Testis (tissue), 3 donors: ENCODE measurements around the gene HGF. TPM values are rescaled to one million over a fixed set of nuclear protein-coding genes. Genes with fewer than 3 reads are reported as not detected.

ENCODE experiments used
- DNase-seq: peaks from one replicate; pipeline ENCODE4 v3.0.0-alpha.2; 2019
- H3K27ac ChIP-seq, 2 donors: fragments of 200-600 bp; sonication (generic); one replicate each; pipeline ENCODE4 v1.5.1; 2019
- H3K27me3 ChIP-seq: fragments of 200-600 bp; sonication (generic); one replicate; pipeline ENCODE4 v1.5.1; 2019
- H3K36me3 ChIP-seq: fragments of 200-600 bp; sonication (generic); one replicate; pipeline ENCODE4 v1.5.1; 2017; ENCODE audit warnings: low read depth; ENCODE audit errors: missing control alignments
- H3K4me1 ChIP-seq: fragments of 200-600 bp; sonication (generic); one replicate; pipeline ENCODE4 v1.5.1; 2019
- H3K4me3 ChIP-seq, 2 donors: fragments of 200-600 bp; sonication (generic); one replicate each; pipeline ENCODE4 v1.5.1; 2017 to 2019
- H3K9me3 ChIP-seq: fragments of 200-600 bp; sonication (generic); one replicate; pipeline ENCODE4 v1.5.1; 2017
- POLR2A ChIP-seq: fragments of 450-650 bp; IDR thresholded peaks from one replicate; pipeline ENCODE4 v1.6.1; 2017; ENCODE audit warnings: antibody characterized with exemption, mild to moderate bottlenecking, moderate library complexity
- WGBS, 2 donors: methylation state at CpG; one replicate each; pipeline ENCODE4 v1.1.5; 2018; 5-methylcytosine and 5-hydroxymethylcytosine counted together
- intact Hi-C: fragments of 100-400 bp; cut with DNase I; formaldehyde crosslinking; loops from one replicate; pipeline ENCODE4 v1.15.1; 2023; ENCODE audit warnings: low total_unique reads
- polyA plus RNA-seq: library from polyadenylated mRNA; stranded (reverse); fragments of 350-450 nt; fragmentation: Illumina TruSeq; extraction: RNeasy Lipid Tissue Mini Kit (QIAGEN cat#74804); gene quantifications from one replicate; pipeline ENCODE4 v1.2.3, GENCODE V29; 2014; ENCODE audit warnings: low read depth, low replicate concordance; ENCODE audit not compliant: insufficient read depth
- total RNA-seq, 2 donors: library from RNA; depleted of rRNA; stranded (reverse); fragments of >200 nt; gene quantifications; one replicate each; pipeline ENCODE4 v1.2.3, GENCODE V29; 2016
- TF ChIP-seq, protein P1 (sequence below), 3 experiments: fragments of 450-650 bp in 2 of 3; fragments of 200-600 bp in 1 of 3; sonication (generic) in 1 of 3; IDR thresholded peaks; one replicate each; pipeline ENCODE4 v1.5.1; 2016 to 2019; ENCODE audit warnings: antibody characterized with exemption in 3 of 3, mild to moderate bottlenecking in 2 of 3, moderate library complexity in 1 of 3

HGF gene
- total and polyA plus RNA-seq, 3 donors from 2014 or later: 3.1 to 5.0 (median 3.4) TPM

DNA sequence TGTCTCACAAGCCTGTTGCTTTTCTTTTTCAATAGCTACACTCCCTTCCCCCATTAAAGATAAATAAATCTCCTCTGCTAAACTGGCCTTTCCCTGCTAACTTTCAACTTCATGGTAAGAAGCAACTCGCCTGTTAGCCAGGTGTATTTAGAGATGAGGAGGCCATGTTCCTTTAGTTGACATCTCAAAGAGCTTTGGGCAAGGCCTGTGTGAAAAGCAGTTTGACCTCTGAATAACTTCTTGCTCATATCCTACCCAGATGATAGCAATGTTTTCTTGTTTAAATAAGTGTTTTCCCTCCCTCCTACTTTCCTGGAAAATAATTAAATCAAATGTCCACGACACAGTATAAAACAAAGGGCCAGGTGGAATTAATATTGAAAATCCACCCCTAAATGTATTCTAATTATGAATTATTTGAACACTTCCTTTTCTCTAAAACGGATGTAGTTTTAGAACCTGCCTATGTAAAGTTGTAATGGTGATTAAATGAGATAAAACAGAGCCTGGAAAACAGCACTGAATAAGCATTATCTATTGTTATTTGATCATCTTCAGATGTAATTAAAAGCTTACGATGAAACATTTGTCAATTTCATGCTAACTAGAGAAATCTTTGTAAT, 78.5 kb downstream of the HGF start:
- Histone ChIP-seq H3K36me3 (no peaks in the 10 kb centered on the region), H3K9me3 (no peaks in the 10 kb centered on the region), H3K27me3 (no peaks in the 10 kb centered on the region), H3K27ac (no peak overlapping the region), H3K4me1 (no peaks in the 10 kb centered on the region), H3K4me3 (no peak overlapping the region)
- intact Hi-C loops: no loop called here
- TF ChIP-seq, protein P1, sequence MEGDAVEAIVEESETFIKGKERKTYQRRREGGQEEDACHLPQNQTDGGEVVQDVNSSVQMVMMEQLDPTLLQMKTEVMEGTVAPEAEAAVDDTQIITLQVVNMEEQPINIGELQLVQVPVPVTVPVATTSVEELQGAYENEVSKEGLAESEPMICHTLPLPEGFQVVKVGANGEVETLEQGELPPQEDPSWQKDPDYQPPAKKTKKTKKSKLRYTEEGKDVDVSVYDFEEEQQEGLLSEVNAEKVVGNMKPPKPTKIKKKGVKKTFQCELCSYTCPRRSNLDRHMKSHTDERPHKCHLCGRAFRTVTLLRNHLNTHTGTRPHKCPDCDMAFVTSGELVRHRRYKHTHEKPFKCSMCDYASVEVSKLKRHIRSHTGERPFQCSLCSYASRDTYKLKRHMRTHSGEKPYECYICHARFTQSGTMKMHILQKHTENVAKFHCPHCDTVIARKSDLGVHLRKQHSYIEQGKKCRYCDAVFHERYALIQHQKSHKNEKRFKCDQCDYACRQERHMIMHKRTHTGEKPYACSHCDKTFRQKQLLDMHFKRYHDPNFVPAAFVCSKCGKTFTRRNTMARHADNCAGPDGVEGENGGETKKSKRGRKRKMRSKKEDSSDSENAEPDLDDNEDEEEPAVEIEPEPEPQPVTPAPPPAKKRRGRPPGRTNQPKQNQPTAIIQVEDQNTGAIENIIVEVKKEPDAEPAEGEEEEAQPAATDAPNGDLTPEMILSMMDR (IDR thresholded peaks at IDR 0.05): no peak
- TF ChIP-seq POLR2A: no peak
- no peak for DNase-seq
- 71 to 82% methylated on average over 4 of the region's 4 CpGs for WGBS, 2 donors

DNA sequence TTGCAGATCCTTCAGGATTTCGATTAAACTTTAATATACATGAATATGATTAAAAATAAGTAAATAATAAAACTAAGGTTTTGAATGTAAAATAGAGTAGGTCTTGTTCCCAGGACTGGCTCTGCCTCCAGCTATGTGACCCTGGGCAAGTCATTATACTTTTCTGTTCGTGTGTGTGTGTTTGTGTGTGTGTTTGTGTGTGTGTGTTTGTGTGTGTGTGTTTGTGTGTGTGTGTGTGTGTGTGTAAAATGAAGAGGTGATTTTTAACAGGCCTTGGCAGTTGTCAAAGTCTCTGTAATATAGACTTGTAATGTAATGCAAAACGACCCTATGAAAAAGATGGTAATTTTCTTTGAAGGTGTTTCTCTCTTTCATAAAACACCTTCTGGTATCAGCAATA, 79.2 kb downstream of the HGF start:
- no peaks in the 10 kb centered on the region for H3K9me3 ChIP-seq
- 56 to 74% methylated on average over 3 of the region's 3 CpGs for WGBS, 2 donors
- no peaks in the 10 kb centered on the region for H3K27me3 ChIP-seq
- TF ChIP-seq, protein P1 (IDR thresholded peaks at IDR 0.05): no peak
- TF ChIP-seq POLR2A: no peak
- intact Hi-C loops: no loop called here
- H3K27ac ChIP-seq: no peak overlapping the region
- no peaks in the 10 kb centered on the region for H3K36me3 ChIP-seq
- H3K4me3 ChIP-seq: no peak overlapping the region
- no peak for DNase-seq
- H3K4me1 ChIP-seq: no peaks in the 10 kb centered on the region

DNA sequence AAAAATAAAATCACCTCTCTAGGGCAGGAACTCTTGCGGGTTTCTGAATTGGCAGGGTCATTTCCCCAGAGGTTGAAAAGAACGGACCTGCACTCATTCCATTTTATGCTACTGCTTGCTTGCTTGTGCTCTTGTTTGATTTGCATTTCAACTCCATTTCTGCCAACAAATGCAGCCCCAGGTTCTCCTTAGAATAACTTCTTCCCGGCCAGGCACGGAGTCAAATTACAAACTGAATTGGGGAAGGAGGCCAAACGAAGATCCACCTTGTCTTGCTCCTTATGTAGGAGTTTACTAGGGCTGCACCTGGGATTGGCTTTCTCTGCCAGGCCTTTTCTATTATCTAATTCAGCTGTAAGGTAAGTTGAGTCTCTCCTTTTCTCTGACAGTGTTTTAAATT, 79.6 kb downstream of the HGF start:
- intact Hi-C loops: no loop called here

DNA sequence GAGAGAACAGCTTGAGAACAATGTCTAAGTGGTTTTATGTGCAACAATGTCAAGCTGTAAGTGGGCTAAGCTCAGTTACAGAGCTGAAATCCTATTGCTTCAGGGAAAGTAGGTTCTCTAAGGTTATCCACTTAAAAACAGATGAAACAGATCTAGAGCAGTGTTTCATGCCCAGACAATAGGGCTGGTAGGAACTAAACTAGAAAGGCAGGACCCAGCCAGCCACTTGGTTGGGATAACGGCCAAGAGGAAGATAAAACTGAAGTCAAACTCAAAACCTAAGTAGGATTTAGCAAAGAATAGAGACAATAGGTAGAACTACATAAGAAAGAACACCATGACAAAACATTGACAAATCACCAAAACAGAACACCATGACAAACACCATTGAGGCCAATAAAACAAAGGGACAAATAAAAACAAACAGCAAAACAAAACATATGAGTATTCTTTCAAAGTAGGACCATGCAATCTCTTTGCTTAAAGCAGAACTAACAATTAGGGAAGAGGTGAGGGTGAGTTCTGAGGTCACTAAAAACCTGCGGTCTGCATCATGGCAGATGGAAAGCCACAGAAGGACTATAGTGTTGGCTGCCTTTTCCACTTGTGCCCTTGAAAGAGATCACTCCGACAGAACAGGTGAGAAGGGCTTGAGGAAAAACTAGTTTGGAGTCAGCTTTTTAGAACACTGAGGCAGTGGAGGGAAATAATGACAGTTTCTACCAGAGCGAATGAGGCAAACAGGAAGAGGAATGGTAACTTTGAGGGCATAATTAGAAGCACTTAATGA, 81.0 kb downstream of the HGF start:
- no peak for TF ChIP-seq POLR2A
- TF ChIP-seq, protein P1 (IDR thresholded peaks at IDR 0.05): no peak
- no peak for DNase-seq
- WGBS, 2 donors: 85 to 88% methylated on average over 4 of the region's 4 CpGs
- no peaks in the 10 kb centered on the region for H3K36me3 ChIP-seq
- intact Hi-C loops: no loop called here
- H3K27me3 ChIP-seq: no peaks in the 10 kb centered on the region
- no peak overlapping the region for H3K4me3 ChIP-seq
- H3K9me3 ChIP-seq: no peaks in the 10 kb centered on the region
- H3K4me1 ChIP-seq: no peaks in the 10 kb centered on the region
- no peak overlapping the region for H3K27ac ChIP-seq

More for the DNA sequence above, 79.6 kb downstream of the HGF start:
- Histone ChIP-seq H3K4me1 (no peaks in the 10 kb centered on the region), H3K27me3 (no peaks in the 10 kb centered on the region), H3K27ac (no peak overlapping the region), H3K4me3 (no peak overlapping the region), H3K36me3 (no peaks in the 10 kb centered on the region), H3K9me3 (no peaks in the 10 kb centered on the region)
- no peak for DNase-seq
- TF ChIP-seq, protein P1 (IDR thresholded peaks at IDR 0.05): no peak
- no peak for TF ChIP-seq POLR2A
- 19 to 24% methylated on average over 5 of the region's 5 CpGs for WGBS, 2 donors
